Right cardiac atrium (tissue), 5 donors: ENCODE measurements around the gene GIGYF2. TPM values are rescaled to one million over a fixed set of nuclear protein-coding genes. Genes with fewer than 3 reads are reported as not detected.

Experiments
- ATAC-seq, 2 donors: fragments of 200-7000 bp; cut with Tn5 transposase; one replicate each; pipeline versions ENCODE4 v1.8.0 to v1.9.1; 2020; ENCODE audit warnings: moderate library complexity in 2 of 2, mild to moderate bottlenecking in 1 of 2
- DNase-seq, 3 donors: peaks; one replicate each; pipeline ENCODE4 v3.0.0-alpha.2; 2020
- H3K27ac ChIP-seq: one replicate; pipeline ENCODE4 v1.5.1; 2013; ENCODE audit warnings: mild to moderate bottlenecking, low read length, control low read depth, moderate library complexity
- H3K27me3 ChIP-seq: one replicate; pipeline ENCODE4 v1.6.1; 2013; ENCODE audit not compliant: control insufficient read depth, insufficient read depth
- H3K4me1 ChIP-seq: one replicate; pipeline ENCODE4 v1.6.1; 2013; ENCODE audit warnings: low read length; ENCODE audit not compliant: control insufficient read depth, insufficient read depth
- H3K4me3 ChIP-seq: one replicate; pipeline ENCODE4 v1.5.1; 2013; ENCODE audit warnings: low read length, control low read depth
- H3K9me3 ChIP-seq: one replicate; pipeline ENCODE4 v1.6.1; 2013; ENCODE audit warnings: low read length; ENCODE audit not compliant: control insufficient read depth
- WGBS: extraction: QIAGEN DNeasy Blood & Tissue Kit; methylation state at CpG from one replicate; pipeline ENCODE4 v1.1.7; 2013; 5-methylcytosine and 5-hydroxymethylcytosine counted together
- intact Hi-C, 4 donors: fragments of 100-400 bp; cut with DNase I; formaldehyde crosslinking; loops; one replicate each; pipeline versions ENCODE4 v1.11.0 to v1.14.0; 2022 to 2023
- polyA plus RNA-seq: library from polyadenylated mRNA; stranded (reverse); fragments of 200-250 nt; gene quantifications from one replicate; pipeline ENCODE4 v1.2.3, GENCODE V29; 2013
- total RNA-seq, 4 donors: library from RNA; stranded (reverse); fragmentation: NEBNext Ultra II Directional; extraction: Animal tissue kit (Norgen Biotek cat#: 25700); gene quantifications; one replicate each; pipeline ENCODE4 v1.2.1, GENCODE V29; 2021
- donor health status: healthy with polysubstance abuse.
- donor health status: DM: no; HTN: yes; CAD: no.
- donor health status: DM: no; HTN: no; CAD: no.
- donor health status: DM: no; HTN: yes; CAD: no; lungs with severe emphysema.
- donor health status: DM: yes; HTN: yes; CAD: no.

GIGYF2 gene
- total and polyA plus RNA-seq, 5 donors = 21.6 to 68.2 (median 61.3) TPM

GRCh38 chr2:232861353-232861752 lies 164.2 kb downstream of the GIGYF2 start:
- no peaks in the 10 kb centered on the region for H3K4me1 ChIP-seq
- intact Hi-C loops = no loop called here
- DNase-seq = no peak
- no peak overlapping the region for H3K4me3 ChIP-seq
- WGBS = 96% methylated on average over 5 of the region's 5 CpGs
- H3K27me3 ChIP-seq = no peaks in the 10 kb centered on the region
- no peak overlapping the region for H3K27ac ChIP-seq
- no peaks in the 10 kb centered on the region for H3K9me3 ChIP-seq
- no peak for ATAC-seq

DNA sequence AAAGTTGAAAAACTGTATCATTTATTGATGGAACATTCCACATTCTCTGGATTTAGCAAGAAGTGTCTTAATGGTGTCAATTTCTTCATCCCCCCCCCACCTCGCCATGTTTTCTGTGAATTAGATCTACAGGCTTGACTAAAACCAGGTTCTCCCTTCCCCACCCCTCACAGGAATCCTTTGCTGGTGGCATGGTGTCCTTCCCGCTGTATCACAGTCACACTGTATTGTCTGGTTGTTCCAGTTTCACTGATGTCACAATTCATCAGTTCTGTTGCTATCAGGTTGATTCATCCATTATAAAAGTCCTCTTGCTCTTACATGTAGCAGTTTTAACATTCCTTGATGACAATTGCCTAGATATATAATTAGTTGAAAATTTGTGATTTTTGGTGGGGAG lies 166.9 kb downstream of the GIGYF2 start:
- intact Hi-C loops = no loop called here
- ATAC-seq (no peak), DNase-seq (no peak)
- H3K9me3 ChIP-seq = no peaks in the 10 kb centered on the region
- H3K27me3 ChIP-seq = no peaks in the 10 kb centered on the region
- no peaks in the 10 kb centered on the region for H3K4me1 ChIP-seq
- H3K27ac ChIP-seq = no peak overlapping the region
- H3K4me3 ChIP-seq = no peak overlapping the region
- 92% methylated on average over 2 of the region's 2 CpGs for WGBS

GRCh38 chr2:232865165-232865564 lies 168.0 kb downstream of the GIGYF2 start:
- Histone ChIP-seq H3K27ac (no peak overlapping the region), H3K4me3 (no peak overlapping the region), H3K4me1 (no peaks in the 10 kb centered on the region), H3K27me3 (no peaks in the 10 kb centered on the region), H3K9me3 (no peaks in the 10 kb centered on the region)
- intact Hi-C loops = no loop called here
- ATAC-seq (no peak), DNase-seq (no peak)
- 98% methylated on average over 1 of the region's 1 CpG for WGBS

- ATAC-seq = no peak
- Histone ChIP-seq H3K4me3 (no peak overlapping the region), H3K27ac (no peak overlapping the region), H3K4me1 (no peaks in the 10 kb centered on the region), H3K9me3 (no peaks in the 10 kb centered on the region), H3K27me3 (no peaks in the 10 kb centered on the region)
- intact Hi-C loops = no loop called here
- no peak for DNase-seq
- 80% methylated on average over 4 of the region's 4 CpGs for WGBS
Observed at GRCh38 chr2:232866104-232866503, 169.0 kb downstream of the GIGYF2 start.

DNA sequence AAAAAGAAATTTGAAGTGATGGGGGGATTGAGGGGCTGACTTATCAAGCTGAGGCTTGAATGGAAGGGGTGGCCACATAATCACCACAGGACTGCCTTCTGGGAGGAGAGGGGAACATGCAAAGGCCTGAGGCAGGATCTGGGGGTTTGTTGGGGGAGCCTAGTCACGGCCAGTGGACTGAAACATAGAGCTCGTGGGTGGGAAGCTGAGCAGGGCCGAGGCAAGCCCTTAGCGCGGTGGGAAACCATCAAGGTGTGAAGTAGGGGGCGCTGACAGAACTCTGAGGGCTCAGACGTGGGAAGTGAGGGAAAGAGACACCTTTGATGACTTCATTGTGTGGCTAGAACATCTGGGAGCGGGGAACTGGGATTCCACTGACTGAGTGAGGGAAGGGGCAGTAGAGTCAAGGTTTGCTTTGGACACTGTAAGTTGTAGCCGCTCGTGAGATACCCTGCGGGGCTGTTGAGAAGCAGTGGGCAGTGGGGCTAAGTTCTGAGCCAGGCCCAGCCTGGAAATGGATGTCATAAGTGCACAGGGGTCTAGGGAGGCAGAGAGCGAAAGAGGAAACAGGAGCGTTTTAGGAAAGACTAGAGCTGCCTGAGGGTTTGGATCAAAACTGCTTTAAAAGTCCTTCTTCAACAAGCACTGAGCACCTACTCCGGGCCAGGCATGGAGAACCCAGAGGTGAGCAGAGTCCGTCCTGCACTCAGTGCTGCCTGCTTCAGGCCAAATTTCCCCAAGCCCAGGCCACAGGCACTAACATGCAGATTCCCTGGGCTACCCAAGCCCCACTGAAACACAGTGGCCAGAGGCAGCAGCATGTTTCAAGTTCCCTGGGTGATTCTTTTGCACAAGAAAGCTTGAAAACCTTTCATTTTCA lies 172.2 kb downstream of the GIGYF2 start:
- Histone ChIP-seq H3K4me1 (no peaks in the 10 kb centered on the region), H3K27ac (no peak overlapping the region), H3K4me3 (no peak overlapping the region), H3K27me3 (no peaks in the 10 kb centered on the region), H3K9me3 (no peaks in the 10 kb centered on the region)
- DNase-seq (no peak), ATAC-seq (no peak)
- WGBS = 64% methylated on average over 15 of the region's 15 CpGs
- intact Hi-C loops = loop anchor here in 1 of 4 donors (10.0 kb wide), 1 partner anchor 385 kb away; the partner anchor contains the start of gene ATG16L1

DNA sequence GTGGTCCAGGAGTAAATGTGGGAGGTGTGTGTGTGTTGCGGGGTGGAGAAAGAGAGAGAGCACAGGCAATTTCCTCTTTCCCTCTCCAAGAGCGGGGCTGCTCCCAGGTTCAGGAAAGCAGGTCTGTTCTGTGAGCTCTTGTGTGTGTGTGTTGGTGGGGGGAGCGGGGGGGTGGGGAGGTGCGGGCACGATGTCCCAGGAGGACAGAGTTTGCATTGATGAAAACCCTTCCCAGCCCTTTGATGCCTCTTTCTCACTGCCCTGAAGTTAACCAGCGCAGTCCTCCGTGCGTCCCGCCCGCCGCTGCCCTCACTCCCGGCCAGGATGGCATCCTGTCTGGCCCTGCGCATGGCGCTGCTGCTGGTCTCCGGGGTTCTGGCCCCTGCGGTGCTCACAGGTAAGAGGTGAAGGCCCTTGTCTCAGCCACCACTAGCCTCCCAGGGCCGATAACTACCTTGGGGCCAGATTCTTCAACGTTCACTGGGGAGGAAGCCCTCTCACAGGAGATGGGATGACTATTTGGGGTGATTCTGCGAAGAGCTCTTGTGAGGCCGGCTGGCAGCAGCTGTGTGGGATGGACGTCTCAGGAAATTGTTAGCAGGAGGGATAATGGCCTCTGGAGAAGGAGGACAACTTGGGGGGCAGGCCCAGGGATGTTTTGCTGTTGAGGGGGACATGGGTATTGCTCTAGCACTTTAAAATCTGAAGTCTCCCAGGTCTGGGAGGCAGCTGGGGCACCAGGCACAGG lies 173.1 kb downstream of the GIGYF2 start, which contains the start of gene SNORC:
TSS of gene SNORC (plus strand) at position 247 of the 748 bp plus-strand sequence. CDS start at position 325, 78 bp downstream.
- H3K27ac ChIP-seq = no peak within 1 kb of the TSS
- no peaks in the 10 kb centered on the region for H3K9me3 ChIP-seq
- 87% methylated on average over 21 of the region's 21 CpGs for WGBS
- no peaks in the 10 kb centered on the region for H3K27me3 ChIP-seq
- intact Hi-C loops = loop anchor here in 1 of 4 donors (10.0 kb wide), 1 partner anchor 385 kb away; the partner anchor contains the start of gene ATG16L1
- H3K4me3 ChIP-seq = no peak within 1 kb of the TSS
- DNase-seq = no peak
- H3K4me1 ChIP-seq = no peaks in the 10 kb centered on the region
- no peak for ATAC-seq

- no peak for DNase-seq
- intact Hi-C loops = loop anchor here in 1 of 4 donors (10.0 kb wide), 1 partner anchor 384 kb away; the partner anchor contains the start of gene ATG16L1
- WGBS = 84% methylated on average over 17 of the region's 17 CpGs
Observed at GRCh38 chr2:232870766-232871371, 173.7 kb downstream of the GIGYF2 start.

DNA sequence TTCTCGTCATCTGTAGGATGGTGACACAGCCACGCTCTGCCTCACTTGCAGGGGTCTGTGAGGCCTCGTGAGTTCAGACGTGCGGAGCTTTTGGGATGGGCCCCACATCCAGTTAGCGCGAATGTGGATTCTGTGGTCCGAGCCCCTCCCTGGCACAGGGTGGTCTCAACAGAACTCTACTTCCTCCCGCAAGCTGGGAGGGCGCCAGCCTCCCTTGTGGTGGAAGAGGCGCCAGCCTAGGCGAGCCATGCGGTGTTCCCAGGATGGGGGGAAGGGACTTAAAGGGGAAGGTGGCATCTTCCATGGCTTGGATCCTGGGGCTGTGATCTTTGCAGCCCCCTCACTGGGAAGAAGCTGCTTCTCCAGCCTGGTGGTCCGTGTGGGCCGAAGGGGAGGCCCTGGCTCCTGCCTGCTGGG lies 174.3 kb downstream of the GIGYF2 start:
- H3K4me3 ChIP-seq = no peak overlapping the region
- intact Hi-C loops = loop anchor here in 1 of 4 donors (10.0 kb wide), 1 partner anchor 383 kb away; the partner anchor contains the start of gene ATG16L1
- ATAC-seq (no peak), DNase-seq (no peak)
- WGBS = 78% methylated on average over 15 of the region's 15 CpGs
- H3K4me1 ChIP-seq = no peaks in the 10 kb centered on the region
- no peak overlapping the region for H3K27ac ChIP-seq
- H3K27me3 ChIP-seq = no peaks in the 10 kb centered on the region
- no peaks in the 10 kb centered on the region for H3K9me3 ChIP-seq

More at GRCh38 chr2:232870766-232871371, 173.7 kb downstream of the GIGYF2 start:
- ATAC-seq = no peak
- no peaks in the 10 kb centered on the region for H3K27me3 ChIP-seq
- no peaks in the 10 kb centered on the region for H3K4me1 ChIP-seq
- no peak overlapping the region for H3K27ac ChIP-seq
- H3K9me3 ChIP-seq = no peaks in the 10 kb centered on the region
- H3K4me3 ChIP-seq = no peak overlapping the region

DNA sequence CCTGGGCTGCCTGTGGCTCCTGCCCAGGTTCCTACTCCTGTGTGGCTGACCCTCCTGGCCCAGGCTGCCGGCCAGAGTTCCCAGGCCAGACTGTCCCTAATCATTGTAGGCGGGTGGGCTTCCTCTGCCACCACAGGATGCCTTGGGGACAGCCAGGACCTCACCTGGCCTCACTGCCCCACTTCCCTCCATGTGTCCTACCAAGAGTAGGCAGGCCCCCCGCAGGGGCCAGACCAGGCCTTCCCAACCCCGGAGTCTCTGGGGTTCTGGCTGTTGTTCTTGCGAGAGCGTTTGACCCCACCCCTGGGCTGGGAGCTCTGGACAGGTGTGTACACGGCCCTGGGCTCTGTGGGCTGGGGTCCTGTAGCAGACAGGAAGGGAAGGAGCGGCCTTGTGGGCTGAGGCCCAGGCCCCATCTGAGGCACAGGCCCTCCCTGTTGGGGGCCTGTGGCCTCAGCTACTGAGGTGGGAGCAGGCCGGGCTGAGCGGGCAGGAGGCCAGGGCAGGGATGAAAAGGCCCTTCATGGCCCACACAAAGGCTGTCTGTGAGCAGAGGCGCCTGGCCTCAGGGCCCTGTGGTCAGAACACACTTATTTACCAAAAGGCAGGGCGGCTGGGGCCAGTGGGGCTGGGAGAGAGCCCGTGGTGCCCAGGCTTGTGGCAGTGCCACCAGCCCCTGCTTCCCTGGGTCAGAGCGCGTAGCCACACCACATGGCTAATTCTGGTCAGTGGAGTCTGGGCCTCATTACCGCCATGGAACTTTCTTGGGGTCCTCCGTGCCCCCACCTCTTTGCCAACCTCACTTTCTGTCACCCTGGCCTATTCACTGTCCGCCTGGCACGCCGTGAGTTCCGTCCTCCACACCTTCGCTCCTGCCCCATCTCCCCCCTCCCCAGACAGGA lies 175.0 kb downstream of the GIGYF2 start:
- ATAC-seq (no peak), DNase-seq (no peak)
- Histone ChIP-seq H3K4me3 (no peak overlapping the region), H3K9me3 (no peaks in the 10 kb centered on the region), H3K27ac (no peak overlapping the region), H3K4me1 (no peaks in the 10 kb centered on the region), H3K27me3 (no peaks in the 10 kb centered on the region)
- intact Hi-C loops = loop anchor here in 1 of 4 donors (10.0 kb wide), 1 partner anchor 383 kb away; the partner anchor contains the start of gene ATG16L1
- 87% methylated on average over 22 of the region's 22 CpGs for WGBS

DNA sequence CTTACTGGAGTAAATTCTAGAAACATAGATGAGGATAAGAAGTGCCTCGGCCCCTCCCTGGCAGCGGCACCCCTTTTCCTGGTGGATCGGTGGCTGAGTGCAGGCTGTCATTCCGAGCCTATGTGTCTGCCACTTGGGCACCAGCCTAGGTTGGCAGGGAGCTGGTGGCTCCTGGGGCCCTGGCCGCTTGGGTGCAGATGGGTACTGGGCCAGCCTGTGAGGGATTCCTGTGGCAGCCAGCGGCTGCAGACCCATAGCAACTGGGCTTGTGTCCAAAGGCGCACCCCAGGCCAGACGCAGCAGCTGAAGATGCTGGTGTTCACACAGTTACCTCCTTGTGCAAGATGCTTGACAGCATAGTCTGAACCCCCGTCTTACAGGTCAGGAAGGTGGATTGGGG lies 175.7 kb downstream of the GIGYF2 start:
- Histone ChIP-seq H3K9me3 (no peaks in the 10 kb centered on the region), H3K4me1 (no peaks in the 10 kb centered on the region), H3K27me3 (no peaks in the 10 kb centered on the region), H3K27ac (no peak overlapping the region), H3K4me3 (no peak overlapping the region)
- intact Hi-C loops = loop anchor here in 1 of 4 donors (10.0 kb wide), 1 partner anchor 382 kb away; the partner anchor contains the start of gene ATG16L1
- ATAC-seq (no peak), DNase-seq (no peak)
- WGBS = 89% methylated on average over 9 of the region's 9 CpGs
